ENCODE results near the gene HADHA.
"Not testable (repeated sequence)": the region's sequence is repeated elsewhere in the genome, so short reads cannot be mapped to it uniquely, and the experiment has no call there.

The HADHA gene

GRCh38 chr2:26172871-26173775, 71.3 kb downstream of the HADHA start, which contains the start of gene GAREM2:
Gene GAREM2, plus strand, starts transcription at chr2:26173088. Its CDS starts 133 bp downstream, at chr2:26173221.
- DNase-seq, result no peak

GRCh38 chr2:26172189-26172870, 72.1 kb downstream of the HADHA start:
- DNase-seq, result no peak

- DNase-seq, result no peak
These were observed 73.6 kb downstream of the HADHA start for GRCh38 chr2:26170795-26171194.

- DNase-seq, result no peak
These were observed 74.6 kb downstream of the HADHA start for GRCh38 chr2:26169681-26170414.

- no peak for DNase-seq
These were observed 75.2 kb downstream of the HADHA start for GRCh38 chr2:26169226-26169625.

GRCh38 chr2:26168785-26169184, 75.6 kb downstream of the HADHA start:
- no peak for DNase-seq

- not testable (repeated sequence) for DNase-seq
These were observed 77.9 kb downstream of the HADHA start for GRCh38 chr2:26166541-26166940.

DNA sequence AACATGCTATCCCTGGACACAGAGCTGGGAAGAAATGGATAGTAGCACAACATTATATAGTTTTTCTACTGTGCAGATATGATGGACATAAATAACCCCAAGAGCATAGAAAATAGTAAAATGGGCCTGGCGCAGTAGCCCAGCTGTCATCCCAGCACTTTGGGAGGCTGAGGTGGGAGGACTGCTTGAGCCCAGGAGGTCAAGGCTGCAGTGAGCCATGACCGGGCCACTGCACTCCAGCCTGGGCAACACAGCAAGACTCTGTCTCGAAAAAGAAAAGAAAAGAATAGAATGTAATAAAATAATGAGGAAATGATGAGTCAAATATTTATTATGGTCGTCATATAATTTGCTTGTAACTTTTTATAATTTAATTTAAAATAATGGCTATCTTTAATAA, 79.0 kb downstream of the HADHA start:
- DNase-seq, result no peak

DNA sequence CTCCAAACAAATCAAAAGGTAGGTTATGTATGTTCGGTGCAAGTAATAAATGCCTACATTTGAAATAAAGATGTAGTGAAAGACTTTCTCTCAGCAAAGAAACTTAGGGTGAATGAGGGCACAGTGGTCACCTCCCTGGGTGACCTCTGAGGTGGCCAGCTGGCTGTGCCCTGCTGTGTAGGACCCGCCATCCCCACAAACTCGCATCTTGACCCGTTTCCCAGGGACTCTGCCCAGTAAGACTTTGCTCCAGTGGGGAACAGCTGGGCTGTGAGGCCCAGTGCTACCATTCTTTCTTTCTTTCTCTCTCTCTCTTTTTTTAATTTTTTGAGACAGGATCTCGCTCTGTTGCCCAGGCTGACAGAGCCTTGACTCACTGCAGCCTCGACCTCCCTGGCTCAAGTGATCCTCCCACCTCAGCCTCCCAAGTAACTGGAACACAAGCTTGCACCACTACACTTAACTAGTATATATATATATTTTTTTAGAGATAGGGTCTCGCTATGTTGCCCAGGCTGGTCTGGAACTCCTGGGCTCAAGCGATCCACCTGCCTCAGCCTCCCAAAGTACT, 79.7 kb downstream of the HADHA start:
- no peak for DNase-seq

DNA sequence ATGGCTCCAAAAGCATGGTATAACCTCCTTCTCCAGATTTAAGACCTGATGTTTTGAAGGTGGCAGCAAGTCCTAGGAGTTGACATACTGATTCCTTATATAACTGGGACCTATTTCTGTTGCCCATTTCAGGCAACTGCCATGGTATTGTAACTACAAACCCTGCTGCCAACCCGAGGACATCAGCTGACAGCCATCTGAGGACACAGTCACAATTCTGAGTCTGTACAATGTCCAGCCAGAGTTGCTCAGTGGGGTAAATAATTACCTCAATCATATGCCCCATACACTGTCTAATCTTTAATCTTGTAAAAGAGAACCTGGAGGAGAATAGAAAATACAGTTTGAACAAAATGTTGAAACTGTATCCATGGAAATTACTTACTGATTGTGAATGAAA, 80.2 kb downstream of the HADHA start:
- no peak for DNase-seq

GRCh38 chr2:26162963-26163362, 81.5 kb downstream of the HADHA start:
- DNase-seq, result no peak

GRCh38 chr2:26161926-26162325, 82.5 kb downstream of the HADHA start:
- no peak for DNase-seq

DNA sequence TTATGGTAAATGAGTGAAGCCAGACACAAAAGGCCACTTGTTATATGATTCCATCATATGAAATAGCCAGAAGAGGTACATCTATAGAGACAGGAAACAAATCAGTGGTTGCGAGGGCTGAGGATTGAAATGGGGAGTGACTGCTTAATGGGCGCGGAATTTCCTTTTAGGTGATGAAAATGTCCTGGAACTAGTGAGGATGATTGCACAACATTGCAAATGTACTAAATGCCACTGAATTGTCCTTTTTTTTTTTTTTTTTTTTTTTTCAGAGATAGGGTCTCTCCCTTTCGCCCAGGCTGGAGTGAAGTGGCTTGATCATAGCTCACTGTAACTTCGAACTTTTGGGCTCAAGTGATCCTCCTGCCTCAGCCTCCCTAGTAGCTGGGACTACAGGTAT, 86.9 kb downstream of the HADHA start:
- DNase-seq, result no peak

GRCh38 chr2:26150243-26150642, 94.2 kb downstream of the HADHA start:
- no peak for DNase-seq

DNA sequence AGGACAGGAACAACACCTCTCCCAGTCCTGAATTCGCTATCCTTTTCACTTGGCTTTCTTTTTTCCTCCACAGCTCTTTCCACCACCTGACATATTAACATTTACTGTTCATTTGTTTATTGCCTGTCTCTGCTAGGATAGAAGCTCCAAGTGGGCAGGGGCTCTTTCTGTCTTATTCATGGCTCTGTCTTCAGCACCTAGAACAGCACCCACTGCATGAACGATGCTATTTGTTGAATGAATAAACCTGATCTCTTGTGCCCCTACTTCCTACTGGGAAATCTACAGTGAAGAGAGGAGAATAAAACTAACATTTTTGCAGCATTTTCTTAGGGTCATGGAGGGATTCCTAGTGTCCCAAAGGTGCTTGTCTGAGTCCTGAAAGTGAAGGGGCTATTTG, 95.9 kb downstream of the HADHA start:
- DNase-seq, result no peak

DNA sequence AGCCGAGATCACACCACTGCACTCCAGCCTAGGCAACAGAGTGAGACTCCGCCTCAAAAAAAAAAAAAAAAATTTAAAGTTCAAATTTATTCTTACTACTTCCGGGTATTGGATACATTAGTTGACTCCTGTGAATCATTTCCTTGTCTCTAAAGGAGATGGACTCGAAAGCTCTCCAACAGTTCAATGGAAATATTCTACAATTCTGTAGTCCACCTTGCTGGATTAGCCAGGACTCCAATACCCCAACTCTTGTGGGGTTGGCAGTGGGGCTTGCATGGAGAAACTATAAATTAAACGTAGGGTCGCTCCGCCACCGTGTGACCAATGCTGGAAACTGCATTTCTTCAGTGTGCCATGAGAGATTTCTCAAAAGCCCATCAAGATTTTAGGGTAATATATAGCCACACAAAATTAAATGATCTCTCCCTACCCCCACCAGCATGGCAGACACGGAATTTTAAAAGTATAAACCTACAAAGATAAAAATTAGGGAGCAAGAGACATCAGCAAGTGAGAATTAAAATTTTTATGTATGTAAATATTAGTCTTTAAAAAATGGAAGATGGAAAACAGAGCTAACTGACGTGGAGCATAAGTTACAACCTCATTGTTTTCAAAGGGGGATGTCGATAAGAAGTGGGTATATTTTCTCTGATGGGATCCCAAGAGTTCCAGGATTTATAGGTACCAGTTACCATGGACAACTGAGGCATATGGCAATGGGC, 99.3 kb downstream of the HADHA start:
- peak; percentile 53 for DNase-seq

GRCh38 chr2:26144031-26144430, 100.4 kb downstream of the HADHA start:
- DNase-seq, result no peak

DNA sequence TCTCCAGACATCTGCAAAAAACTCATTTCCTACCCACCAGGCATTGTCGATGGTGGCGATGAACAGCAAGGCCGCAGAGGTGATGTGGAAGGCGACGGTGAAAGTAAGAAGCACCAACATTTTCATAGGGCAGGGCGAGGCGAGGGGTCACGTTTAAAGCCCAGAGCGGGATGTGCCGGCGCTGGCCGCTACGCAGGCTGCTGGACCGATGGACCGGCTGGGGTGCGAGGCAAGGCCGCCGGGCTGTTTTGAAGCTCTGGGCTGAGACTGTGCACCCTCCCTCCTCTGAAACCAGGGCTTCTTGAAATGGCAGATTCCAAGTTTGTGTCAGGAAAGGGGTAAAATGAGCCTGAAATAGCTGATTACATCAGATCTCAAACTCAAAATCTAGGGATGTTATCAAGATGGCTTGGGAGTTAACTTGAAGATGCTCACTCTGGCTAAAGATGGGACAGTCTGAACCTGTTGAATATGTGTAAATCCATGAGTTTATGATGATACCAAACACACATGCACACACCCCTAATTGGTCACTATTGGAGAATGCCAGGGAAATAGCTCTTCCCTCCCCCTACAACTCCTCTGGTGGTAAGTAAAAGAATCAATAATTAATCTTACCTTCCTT, 103.2 kb downstream of the HADHA start:
- no peak for DNase-seq

All from activated gamma-delta T cell treated with Interleukin-2 at 50 U/mL for 16 hours (primary cell).